Body of pancreas (tissue), 4 donors: ENCODE data around the gene MBD3. TPM values are rescaled to one million over a fixed set of nuclear protein-coding genes. Genes with fewer than 3 reads are reported as not detected.

Experiments used
- ATAC-seq: fragments of 150-250 bp; one replicate; pipeline ENCODE4 v1.9.1; 2016
- DNase-seq, 4 donors: peaks; one replicate each; pipeline ENCODE4 v3.0.0-alpha.2; 2019
- H3K27ac ChIP-seq, 4 donors: fragments of 200-600 bp; sonication (generic); 1 replicate in 3 of 4; 2 replicates in 1 of 4; pipeline versions ENCODE4 v1.5.1 to v1.6.1; 2016 to 2019; ENCODE audit warnings: mild to moderate bottlenecking in 1 of 4, mixed read lengths in 1 of 4, moderate library complexity in 1 of 4
- H3K27me3 ChIP-seq, 2 donors: fragments of 200-600 bp; sonication (generic); one replicate each; pipeline ENCODE4 v1.6.0; 2016; ENCODE audit warnings: mild to moderate bottlenecking in 1 of 2
- H3K36me3 ChIP-seq, 2 donors: fragments of 200-600 bp; sonication (generic); replicated peaks in 1 of 2; 2 replicates each; pipeline ENCODE4 v1.5.1; 2016; ENCODE audit warnings: low read depth in 2 of 2; ENCODE audit not compliant: insufficient read depth in 1 of 2
- H3K4me1 ChIP-seq: fragments of 200-600 bp; sonication (generic); one replicate; pipeline ENCODE4 v1.6.0; 2016
- H3K4me3 ChIP-seq, 2 donors: fragments of 200-600 bp; sonication (generic); 1 replicate in 1 of 2; 2 replicates in 1 of 2; pipeline ENCODE4 v1.5.1; 2016 to 2019
- H3K9me3 ChIP-seq, 3 donors: fragments of 200-600 bp; sonication (generic); 1 replicate in 2 of 3; 2 replicates in 1 of 3; pipeline ENCODE4 v1.5.1; 2016
- POLR2A ChIP-seq, 3 donors: fragments of 450-650 bp; IDR thresholded peaks; one replicate each; pipeline ENCODE4 v1.6.1; 2016; ENCODE audit warnings: antibody characterized with exemption in 3 of 3, mild to moderate bottlenecking in 2 of 3
- WGBS, 2 donors: methylation state at CpG; one replicate each; pipeline ENCODE4 v1.1.5; 2017; 5-methylcytosine and 5-hydroxymethylcytosine counted together
- intact Hi-C: fragments of 100-400 bp; cut with DNase I; formaldehyde crosslinking; loops from one replicate; pipeline ENCODE4 v1.15.1; 2023
- total RNA-seq, 2 donors: library from RNA; depleted of rRNA; stranded (reverse); fragments of >200 nt; gene quantifications; one replicate each; pipeline ENCODE4 v1.1.0, GENCODE V29; 2016
- TF ChIP-seq, protein P1 (sequence below), 7 experiments: fragments of 450-650 bp in 4 of 7; fragments of 200-600 bp in 3 of 7; sonication (generic) in 3 of 7; IDR thresholded peaks; one replicate each; pipeline ENCODE4 v1.5.1; 2016 to 2019; ENCODE audit warnings: antibody characterized with exemption in 7 of 7

The MBD3 gene
- total RNA-seq, 2 donors from 2014 or later, result 37.4 to 91.6 TPM

DNA sequence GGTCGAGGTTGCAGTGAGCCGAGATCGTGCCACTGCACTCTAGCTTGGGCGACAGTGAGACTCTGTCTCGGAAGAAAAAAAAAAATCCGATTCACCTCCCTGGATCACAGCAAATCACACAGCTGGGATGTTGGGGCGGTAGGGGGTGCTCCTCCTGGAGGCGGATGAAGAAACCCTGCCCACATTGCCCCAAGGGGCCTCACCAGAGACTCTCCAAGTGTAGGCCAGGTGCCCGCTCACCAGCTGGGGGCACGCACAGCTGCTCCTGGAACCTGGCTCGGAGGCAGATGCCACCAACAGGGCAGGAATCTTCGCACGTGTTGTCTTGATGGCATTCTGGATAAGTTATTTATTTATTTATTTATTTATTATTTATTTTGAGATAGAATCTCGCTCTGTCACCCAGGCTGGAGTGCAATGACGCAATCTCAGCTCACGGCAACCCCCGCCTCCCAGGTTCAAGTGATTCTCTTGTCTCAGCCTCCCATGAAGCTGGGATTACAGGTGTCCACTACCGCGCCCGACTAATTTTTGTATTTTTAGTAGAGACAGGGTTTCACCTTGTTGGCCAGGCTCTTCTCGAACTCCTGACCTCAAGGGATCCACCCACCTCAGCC, 9.5 kb upstream of the MBD3 start:
- ATAC-seq (no peak), DNase-seq (no peak)
- H3K4me3 ChIP-seq, result no peak overlapping the region
- WGBS, 2 donors, result 92 to 96% methylated on average over 12 to 21 of the region's 21 CpGs
- H3K4me1 ChIP-seq, result peaks cover 26% of the 10 kb centered on the region
- H3K9me3 ChIP-seq, result no peaks in the 10 kb centered on the region
- intact Hi-C loops, result no loop called here
- H3K27ac ChIP-seq, result no peak overlapping the region
- H3K36me3 ChIP-seq, result peaks cover 9 to 14% of the 10 kb centered on the region in 2 donors
- TF ChIP-seq, protein P1, sequence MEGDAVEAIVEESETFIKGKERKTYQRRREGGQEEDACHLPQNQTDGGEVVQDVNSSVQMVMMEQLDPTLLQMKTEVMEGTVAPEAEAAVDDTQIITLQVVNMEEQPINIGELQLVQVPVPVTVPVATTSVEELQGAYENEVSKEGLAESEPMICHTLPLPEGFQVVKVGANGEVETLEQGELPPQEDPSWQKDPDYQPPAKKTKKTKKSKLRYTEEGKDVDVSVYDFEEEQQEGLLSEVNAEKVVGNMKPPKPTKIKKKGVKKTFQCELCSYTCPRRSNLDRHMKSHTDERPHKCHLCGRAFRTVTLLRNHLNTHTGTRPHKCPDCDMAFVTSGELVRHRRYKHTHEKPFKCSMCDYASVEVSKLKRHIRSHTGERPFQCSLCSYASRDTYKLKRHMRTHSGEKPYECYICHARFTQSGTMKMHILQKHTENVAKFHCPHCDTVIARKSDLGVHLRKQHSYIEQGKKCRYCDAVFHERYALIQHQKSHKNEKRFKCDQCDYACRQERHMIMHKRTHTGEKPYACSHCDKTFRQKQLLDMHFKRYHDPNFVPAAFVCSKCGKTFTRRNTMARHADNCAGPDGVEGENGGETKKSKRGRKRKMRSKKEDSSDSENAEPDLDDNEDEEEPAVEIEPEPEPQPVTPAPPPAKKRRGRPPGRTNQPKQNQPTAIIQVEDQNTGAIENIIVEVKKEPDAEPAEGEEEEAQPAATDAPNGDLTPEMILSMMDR (IDR thresholded peaks at IDR 0.05), result no peak
- no peak for TF ChIP-seq POLR2A (IDR thresholded peaks at IDR 0.05)
- no peaks in the 10 kb centered on the region for H3K27me3 ChIP-seq

DNA sequence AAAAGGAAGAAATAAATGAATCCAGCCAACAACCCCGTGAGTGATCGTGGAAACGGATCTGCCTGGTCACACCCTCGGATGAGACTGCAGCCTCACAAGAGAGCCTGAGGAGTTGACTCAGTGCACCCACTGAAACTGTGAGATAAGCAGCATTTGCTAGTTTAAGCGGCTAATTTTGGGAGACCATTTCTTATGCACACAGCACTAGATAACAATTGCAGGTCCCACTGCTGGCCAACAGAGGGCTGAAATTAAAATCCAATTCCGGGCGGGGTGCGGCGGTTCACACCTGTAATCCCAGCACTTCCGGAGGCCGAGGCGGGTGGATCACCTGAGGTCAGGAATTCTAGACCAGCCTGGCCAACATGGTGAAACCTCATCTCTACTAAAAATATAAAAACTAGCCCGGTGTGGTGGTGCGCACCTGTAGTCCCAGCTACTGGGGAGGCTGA, 9.0 kb upstream of the MBD3 start:
- intact Hi-C loops, result no loop called here
- H3K27me3 ChIP-seq, result no peaks in the 10 kb centered on the region
- no peaks in the 10 kb centered on the region for H3K9me3 ChIP-seq
- ATAC-seq, result no peak
- peaks cover 11 to 16% of the 10 kb centered on the region in 2 donors for H3K36me3 ChIP-seq
- H3K4me3 ChIP-seq, result no peak overlapping the region
- 92 to 96% methylated on average over 12 to 14 of the region's 14 CpGs for WGBS, 2 donors
- no peak overlapping the region for H3K27ac ChIP-seq
- peaks cover 25% of the 10 kb centered on the region for H3K4me1 ChIP-seq
- TF ChIP-seq POLR2A (IDR thresholded peaks at IDR 0.05), result no peak
- TF ChIP-seq, protein P1 (IDR thresholded peaks at IDR 0.05), result no peak
- DNase-seq, result no peak

DNA sequence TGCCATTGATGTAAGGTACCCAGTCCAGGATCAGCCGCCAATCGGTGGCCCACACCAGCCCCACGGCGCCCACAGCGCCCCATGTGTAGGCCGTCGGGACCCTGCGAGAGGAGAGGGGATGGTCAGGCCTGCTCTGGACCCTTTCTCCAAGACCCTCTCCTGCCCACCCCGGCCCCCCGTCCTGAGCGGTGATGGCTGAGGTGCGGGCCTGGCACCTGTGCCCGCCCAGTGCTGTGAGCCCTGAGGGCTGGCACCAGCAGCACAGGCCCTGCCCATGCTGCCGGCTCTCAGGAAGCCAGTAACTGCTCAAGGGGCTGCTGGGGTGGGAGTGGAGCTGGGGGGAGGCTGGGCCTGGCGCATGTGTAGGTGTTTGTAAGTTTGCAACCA, 6.8 kb upstream of the MBD3 start:
- DNase-seq (no peak), ATAC-seq (no peak)
- H3K27me3 ChIP-seq, result no peaks in the 10 kb centered on the region
- H3K4me3 ChIP-seq, result no peak overlapping the region
- H3K36me3 ChIP-seq, result peaks cover 11 to 16% of the 10 kb centered on the region in 2 donors
- no peaks in the 10 kb centered on the region for H3K9me3 ChIP-seq
- TF ChIP-seq, protein P1 (IDR thresholded peaks at IDR 0.05), result no peak
- TF ChIP-seq POLR2A (IDR thresholded peaks at IDR 0.05), result no peak
- peaks cover 15% of the 10 kb centered on the region for H3K4me1 ChIP-seq
- H3K27ac ChIP-seq, result no peak overlapping the region
- 86 to 87% methylated on average over 5 to 14 of the region's 15 CpGs for WGBS, 2 donors
- intact Hi-C loops, result no loop called here

DNA sequence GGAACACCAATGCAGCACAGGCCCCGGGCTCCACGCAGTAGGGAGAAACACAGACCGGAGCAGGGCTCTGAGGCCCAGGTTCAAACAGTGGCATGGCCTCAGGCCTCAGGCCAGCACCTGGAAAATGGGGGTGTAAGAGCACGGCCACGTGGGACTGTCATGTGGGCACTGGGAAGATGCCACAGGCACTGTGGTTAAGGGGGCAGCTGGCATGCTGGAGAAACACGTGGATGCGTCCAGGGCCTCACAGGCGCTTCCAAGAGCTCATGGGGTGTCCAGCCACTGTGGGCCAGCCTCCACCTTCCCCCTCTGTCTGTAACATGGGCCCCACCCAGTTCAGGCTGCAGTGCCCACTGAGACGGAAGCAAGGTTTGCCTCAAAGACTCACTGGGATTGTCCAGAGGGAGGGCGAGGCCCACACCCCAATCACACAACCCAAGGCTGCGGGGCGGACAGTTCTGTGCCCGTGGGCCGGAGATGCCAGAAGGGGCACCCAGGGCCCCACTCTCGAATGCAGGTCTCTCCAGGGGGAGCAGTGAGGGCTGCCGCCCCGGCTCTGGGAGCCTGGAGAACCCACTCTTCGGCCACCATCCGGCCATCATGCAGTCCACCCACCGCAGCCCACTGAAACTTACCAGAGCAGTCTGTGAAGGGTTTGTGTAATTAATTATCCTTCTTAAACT, 6.3 kb upstream of the MBD3 start:
- H3K4me3 ChIP-seq, result no peak overlapping the region
- H3K27me3 ChIP-seq, result no peaks in the 10 kb centered on the region
- 90% methylated on average over 2 to 14 of the region's 20 CpGs for WGBS, 2 donors
- intact Hi-C loops, result no loop called here
- DNase-seq, result no peak
- H3K4me1 ChIP-seq, result peaks cover 9% of the 10 kb centered on the region
- H3K9me3 ChIP-seq, result no peaks in the 10 kb centered on the region
- no peak overlapping the region for H3K27ac ChIP-seq
- peaks cover 11 to 16% of the 10 kb centered on the region in 2 donors for H3K36me3 ChIP-seq
- no peak for TF ChIP-seq POLR2A (IDR thresholded peaks at IDR 0.05)
- ATAC-seq, result no peak

DNA sequence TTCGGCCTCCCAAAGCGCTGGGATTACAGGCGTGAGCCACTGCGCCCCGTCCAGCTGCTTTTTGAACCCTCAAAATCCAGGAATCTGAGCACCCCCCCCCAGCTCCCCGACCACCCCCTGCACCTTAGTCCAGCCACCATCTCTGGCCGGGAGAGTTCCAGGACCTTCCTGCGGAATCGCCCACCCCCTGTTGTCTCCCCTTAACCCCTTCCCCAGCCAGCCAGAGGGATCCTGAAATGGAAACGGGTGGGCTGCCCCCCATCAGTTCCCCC, 772 bp upstream of the MBD3 start:
- Histone ChIP-seq H3K36me3 (peaks cover 8 to 14% of the 10 kb centered on the region in 2 donors), H3K9me3 (no peaks in the 10 kb centered on the region), H3K4me3 (peak overlapping the region in 1 of 2 donors; percentile 16), H3K27me3 (no peaks in the 10 kb centered on the region), H3K27ac (peak overlapping the region in 2 of 4 donors; percentile 55 to 93), H3K4me1 (peaks cover 29% of the 10 kb centered on the region)
- intact Hi-C loops, result no loop called here
- ATAC-seq, result no peak
- DNase-seq, result no peak
- TF ChIP-seq, protein P1 (IDR thresholded peaks at IDR 0.05), result no peak
- TF ChIP-seq POLR2A (IDR thresholded peaks at IDR 0.05), result no peak
- WGBS, 2 donors, result 30% methylated on average over 10 of the region's 10 CpGs; no CpG with 5 or more reads in 1 of the 2 donors
